GM12872 (cell line): ENCODE results near the gene KIF20B.

ENCODE experiments used
- CTCF ChIP-seq: IDR thresholded peaks from 3 replicates; pipeline ENCODE4 v1.5.1; 2011; ENCODE audit warnings: low read depth, mild to moderate bottlenecking, low read length, moderate library complexity; ENCODE audit not compliant: insufficient read depth

The KIF20B gene

GRCh38 chr10:89783406-89783805 lies 82.0 kb downstream of the KIF20B start:
- TF ChIP-seq CTCF: no peak

DNA sequence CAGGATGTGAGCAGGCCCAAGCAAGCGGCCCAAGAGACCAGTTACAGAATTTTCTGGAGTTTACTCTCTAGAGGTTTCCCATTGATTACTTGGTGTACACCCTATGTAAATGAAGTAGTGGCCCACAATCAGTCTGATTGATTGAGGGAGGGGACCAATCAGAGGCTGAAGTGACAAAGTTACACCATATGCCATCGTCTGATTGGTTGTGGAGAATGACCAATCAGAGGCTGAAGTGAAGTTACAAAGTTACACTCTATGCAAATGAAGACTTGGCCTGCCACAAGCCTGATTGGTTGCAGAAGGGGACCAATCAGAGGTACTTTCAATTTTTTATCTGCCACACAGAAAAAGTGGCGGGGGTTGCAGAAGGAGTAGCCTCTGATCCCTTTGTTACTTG lies 83.7 kb downstream of the KIF20B start:
- no peak for TF ChIP-seq CTCF

DNA sequence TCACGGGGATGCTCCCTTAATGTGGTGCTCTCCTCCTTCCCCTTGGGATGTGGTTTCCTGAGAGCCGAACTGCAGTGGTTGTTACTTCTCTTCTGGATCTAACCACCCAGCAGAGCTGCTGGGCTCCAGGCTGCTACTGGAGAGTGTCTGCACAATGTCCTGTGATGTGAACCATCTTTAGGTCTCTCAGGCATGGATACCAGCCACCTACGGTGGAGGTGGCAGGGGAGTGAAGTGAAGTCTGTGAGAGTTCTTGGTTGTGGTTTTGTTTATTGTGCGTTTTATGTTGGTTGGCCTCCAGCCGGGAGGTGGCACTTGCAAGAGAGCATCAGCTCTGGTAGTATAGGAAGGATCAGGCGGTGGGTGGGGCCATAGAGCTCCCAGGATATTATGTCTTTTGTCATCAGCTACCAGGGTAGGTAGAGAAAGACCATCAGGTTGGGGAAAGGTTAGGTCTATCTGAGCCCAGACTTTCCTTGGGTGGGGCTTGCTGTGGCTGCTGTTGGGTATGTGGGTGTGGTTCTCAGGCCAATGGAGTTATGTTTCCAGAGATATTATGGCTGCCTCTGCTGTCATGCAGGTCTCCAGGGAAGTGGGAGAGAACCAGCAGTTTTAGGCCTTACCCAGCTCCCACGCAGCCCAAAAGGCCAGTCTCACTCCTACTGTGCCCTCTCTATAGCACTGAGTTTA lies 87.9 kb downstream of the KIF20B start:
- no peak for TF ChIP-seq CTCF

GRCh38 chr10:89792187-89792586 lies 90.8 kb downstream of the KIF20B start:
- TF ChIP-seq CTCF: no peak

DNA sequence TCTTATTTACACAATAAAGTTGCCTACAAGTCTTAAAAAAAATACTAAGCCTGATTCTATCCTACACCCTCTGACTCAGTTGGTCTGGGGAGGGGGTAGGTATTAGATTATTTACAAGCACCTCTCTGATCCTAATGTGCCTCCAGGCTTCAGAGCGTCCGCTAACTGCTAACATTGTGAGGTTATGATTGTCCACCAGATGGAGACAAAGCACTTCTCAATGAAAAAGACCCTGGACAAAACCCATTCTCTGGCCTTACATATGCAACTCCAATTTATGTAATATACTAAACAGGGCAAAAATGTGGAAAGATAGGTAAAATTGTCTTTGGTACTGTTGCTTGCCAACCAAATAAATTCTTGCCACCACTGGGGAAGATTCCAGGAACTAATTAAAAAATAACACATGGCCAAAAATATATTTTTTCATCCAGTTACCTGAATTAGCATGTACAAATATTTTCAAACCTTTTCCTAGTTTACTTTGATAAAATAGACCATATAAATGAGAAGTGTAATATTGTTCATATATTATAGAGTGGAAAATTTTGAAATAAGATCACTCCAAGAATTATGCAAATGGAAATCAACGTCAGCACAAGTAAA lies 92.4 kb downstream of the KIF20B start:
- peak; percentile 74 for TF ChIP-seq CTCF

DNA sequence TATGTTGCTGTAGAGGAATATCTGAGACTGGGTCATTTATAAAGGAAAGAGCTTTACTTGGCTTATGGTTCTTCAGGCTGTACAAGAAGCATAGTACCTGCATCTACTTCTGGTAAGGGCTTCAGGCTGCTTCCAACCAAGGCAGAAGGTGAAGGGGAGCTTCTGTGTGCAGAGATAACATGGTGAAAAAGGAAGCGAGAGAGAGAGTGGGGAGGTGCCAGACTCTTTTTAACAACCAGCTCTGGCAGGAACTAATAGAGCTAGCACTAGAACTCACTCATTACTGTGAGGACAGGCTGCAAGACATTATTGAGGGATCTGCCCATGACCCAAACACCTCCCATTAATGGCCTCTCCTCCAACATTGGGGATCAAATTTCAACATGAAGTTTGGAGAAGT lies 94.5 kb downstream of the KIF20B start:
- TF ChIP-seq CTCF: no peak

DNA sequence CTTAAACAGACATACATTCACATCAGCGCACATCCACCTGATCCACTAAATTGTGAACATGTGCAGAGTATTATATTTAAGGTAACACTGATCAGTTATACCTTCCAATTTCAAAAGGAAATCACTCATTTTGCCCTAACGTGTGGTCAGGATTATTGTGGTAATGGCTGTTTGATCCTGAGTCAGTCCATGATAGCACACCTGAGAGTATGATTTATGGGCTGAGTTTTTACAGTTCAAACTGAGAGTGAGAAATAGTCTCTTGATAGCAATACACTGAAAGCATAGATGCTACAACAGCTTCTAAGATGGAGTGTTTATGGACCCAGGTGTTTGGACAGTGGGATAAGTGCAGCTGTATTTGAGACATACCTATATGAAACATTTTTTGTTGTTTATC lies 96.7 kb downstream of the KIF20B start:
- TF ChIP-seq CTCF: no peak
